Measurements from ENCODE around the gene FJX1. TPM values are rescaled to one million over a fixed set of nuclear protein-coding genes. Genes with fewer than 3 reads are reported as not detected.

Gene FJX1
- total and polyA plus RNA-seq, 2 experiments from 2014 or later, result 1.7 to 4.1 TPM

DNA sequence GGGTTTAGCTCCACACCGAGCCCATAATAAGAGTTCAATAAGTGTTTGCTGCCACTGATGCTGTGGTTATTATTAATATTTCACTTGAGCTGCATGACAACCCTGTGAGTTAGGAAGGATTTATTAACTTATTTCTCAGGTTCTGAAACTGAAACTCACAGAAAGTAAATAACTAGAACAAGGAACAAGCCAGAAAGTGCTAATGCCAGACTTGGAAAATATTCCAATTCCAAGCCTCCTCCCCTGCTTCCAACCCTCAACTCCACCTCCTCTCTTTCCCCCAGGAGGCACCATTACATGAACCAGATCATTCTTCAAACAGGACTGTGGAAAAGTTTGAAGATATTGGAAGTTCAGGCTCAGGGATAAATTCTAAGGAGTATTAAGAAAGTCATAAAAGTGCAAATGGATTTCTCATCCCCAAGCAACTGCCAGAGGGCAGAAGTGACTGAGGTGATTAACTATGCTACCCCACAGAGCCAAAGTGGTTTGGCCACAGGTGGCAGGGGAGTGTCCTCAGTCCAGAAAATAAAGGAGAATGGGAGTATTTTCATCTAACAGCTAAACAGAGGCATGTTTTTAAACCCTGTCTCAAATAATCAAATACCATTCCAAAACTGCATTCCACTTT is 3.2 kb upstream of the FJX1 start:
- H3K27me3 ChIP-seq, result peaks cover 68% of the 10 kb centered on the region
- TF ChIP-seq, protein P1, sequence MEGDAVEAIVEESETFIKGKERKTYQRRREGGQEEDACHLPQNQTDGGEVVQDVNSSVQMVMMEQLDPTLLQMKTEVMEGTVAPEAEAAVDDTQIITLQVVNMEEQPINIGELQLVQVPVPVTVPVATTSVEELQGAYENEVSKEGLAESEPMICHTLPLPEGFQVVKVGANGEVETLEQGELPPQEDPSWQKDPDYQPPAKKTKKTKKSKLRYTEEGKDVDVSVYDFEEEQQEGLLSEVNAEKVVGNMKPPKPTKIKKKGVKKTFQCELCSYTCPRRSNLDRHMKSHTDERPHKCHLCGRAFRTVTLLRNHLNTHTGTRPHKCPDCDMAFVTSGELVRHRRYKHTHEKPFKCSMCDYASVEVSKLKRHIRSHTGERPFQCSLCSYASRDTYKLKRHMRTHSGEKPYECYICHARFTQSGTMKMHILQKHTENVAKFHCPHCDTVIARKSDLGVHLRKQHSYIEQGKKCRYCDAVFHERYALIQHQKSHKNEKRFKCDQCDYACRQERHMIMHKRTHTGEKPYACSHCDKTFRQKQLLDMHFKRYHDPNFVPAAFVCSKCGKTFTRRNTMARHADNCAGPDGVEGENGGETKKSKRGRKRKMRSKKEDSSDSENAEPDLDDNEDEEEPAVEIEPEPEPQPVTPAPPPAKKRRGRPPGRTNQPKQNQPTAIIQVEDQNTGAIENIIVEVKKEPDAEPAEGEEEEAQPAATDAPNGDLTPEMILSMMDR (IDR thresholded peaks at IDR 0.05; ENCODE audit: low read depth, low read length), result no peak
- no peak for DNase-seq (ENCODE audit: low read depth in 1 of 2, low spot score in 1 of 2)
- H3K9me3 ChIP-seq (ENCODE audit: low read depth), result no peaks in the 10 kb centered on the region
- peaks cover 5% of the 10 kb centered on the region for H3K4me1 ChIP-seq (ENCODE audit: low read depth)
- H3K36me3 ChIP-seq, result no peaks in the 10 kb centered on the region
- H3K4me3 ChIP-seq, result no peak overlapping the region
- no peak overlapping the region for H3K27ac ChIP-seq

DNA sequence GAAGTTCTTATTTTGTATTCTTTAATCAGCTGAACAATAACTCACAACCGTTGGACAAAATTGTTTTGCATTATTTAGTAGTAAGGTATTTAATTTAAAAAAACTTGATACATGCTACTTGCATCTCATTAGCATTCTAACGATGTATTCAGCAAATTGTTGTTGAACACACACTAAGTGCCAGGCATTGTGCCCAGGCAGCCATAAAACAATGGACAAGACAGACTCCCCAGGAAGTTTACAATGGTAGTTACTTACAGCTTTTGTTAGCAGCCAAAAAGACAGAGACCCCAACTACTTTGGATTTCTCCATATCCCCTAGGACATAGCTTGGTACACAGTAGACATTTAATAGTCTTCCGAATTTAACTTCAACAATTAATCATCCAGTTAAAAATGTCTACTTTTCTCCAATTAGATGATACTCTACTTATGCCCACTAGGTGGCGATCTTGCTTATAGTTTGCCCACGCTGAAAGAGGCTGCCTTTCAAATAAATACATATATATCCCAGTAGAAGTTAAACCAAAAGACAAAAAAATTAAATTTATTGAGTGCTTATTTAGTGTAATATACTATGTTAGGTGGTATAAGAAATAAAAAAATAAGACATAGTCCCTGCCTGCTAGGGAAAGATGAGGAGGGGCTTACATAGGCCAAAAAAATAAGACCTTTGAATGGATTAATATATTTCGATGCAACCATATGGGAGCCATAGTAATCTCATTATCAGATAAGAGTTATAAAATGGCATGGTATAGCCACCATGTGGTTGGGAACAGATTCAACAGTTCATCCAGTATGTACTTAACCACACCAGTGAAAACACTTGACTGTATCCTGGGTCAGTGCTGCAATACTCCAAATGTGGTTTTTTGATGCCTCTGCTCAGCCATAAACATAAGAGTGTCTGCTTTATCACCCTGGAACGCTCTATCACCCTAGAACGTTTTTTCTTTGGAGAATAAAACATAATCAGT is 2.0 kb upstream of the FJX1 start:
- H3K4me1 ChIP-seq (ENCODE audit: low read depth), result peaks cover 5% of the 10 kb centered on the region
- no peak overlapping the region for H3K4me3 ChIP-seq
- H3K27ac ChIP-seq, result no peak overlapping the region
- TF ChIP-seq, protein P1 (IDR thresholded peaks at IDR 0.05; ENCODE audit: low read depth, low read length), result peak; percentile 67
- H3K36me3 ChIP-seq, result no peaks in the 10 kb centered on the region
- no peaks in the 10 kb centered on the region for H3K9me3 ChIP-seq (ENCODE audit: low read depth)
- H3K27me3 ChIP-seq, result peaks cover 70% of the 10 kb centered on the region
- peak; percentile 73 to 79 for DNase-seq (ENCODE audit: low read depth in 1 of 2, low spot score in 1 of 2)

DNA sequence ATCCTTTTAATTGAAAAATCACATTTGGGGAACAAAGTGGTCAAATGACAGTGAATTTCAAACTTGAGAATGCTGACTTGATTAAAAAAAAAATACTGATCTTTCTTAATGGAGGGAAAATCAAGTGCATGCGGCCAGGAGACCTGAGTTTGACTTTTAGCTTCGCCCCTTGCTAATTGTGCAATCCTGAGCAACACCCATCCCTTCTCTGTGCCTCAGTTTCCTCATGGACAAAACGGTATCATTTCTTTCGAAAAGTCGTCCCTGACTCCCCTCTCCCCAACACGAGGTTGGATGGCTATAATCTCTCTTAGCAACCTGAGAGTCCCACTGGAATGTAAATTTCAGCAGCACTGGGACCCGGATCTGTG is 959 bp upstream of the FJX1 start:
- TF ChIP-seq, protein P1 (IDR thresholded peaks at IDR 0.05; ENCODE audit: low read depth, low read length), result no peak
- no peak overlapping the region for H3K27ac ChIP-seq
- H3K9me3 ChIP-seq (ENCODE audit: low read depth), result no peaks in the 10 kb centered on the region
- H3K27me3 ChIP-seq, result peaks cover 68% of the 10 kb centered on the region
- no peaks in the 10 kb centered on the region for H3K36me3 ChIP-seq
- H3K4me3 ChIP-seq, result no peak overlapping the region
- H3K4me1 ChIP-seq (ENCODE audit: low read depth), result peaks cover 5% of the 10 kb centered on the region
- DNase-seq (ENCODE audit: low read depth in 1 of 2, low spot score in 1 of 2), result no peak

DNA sequence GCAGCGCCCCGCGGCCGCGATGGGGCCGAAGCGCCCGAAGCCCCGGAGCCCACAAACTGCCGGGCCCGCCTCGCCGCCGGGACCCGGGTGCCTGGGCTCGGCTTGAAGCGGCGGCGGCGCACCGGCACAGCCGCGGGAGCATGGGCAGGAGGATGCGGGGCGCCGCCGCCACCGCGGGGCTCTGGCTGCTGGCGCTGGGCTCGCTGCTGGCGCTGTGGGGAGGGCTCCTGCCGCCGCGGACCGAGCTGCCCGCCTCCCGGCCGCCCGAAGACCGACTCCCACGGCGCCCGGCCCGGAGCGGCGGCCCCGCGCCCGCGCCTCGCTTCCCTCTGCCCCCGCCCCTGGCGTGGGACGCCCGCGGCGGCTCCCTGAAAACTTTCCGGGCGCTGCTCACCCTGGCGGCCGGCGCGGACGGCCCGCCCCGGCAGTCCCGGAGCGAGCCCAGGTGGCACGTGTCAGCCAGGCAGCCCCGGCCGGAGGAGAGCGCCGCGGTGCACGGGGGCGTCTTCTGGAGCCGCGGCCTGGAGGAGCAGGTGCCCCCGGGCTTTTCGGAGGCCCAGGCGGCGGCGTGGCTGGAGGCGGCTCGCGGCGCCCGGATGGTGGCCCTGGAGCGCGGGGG is 346 bp downstream of the FJX1 start:
- DNase-seq (ENCODE audit: low read depth in 1 of 2, low spot score in 1 of 2), result peak; percentile 56 to 60
- no peak overlapping the region for H3K27ac ChIP-seq

More for the DNA sequence above, 346 bp downstream of the FJX1 start:
- peak overlapping the region; percentile 37 for H3K4me3 ChIP-seq
- TF ChIP-seq, protein P1 (IDR thresholded peaks at IDR 0.05; ENCODE audit: low read depth, low read length), result no peak
- peaks cover 57% of the 10 kb centered on the region for H3K27me3 ChIP-seq
- H3K36me3 ChIP-seq, result no peaks in the 10 kb centered on the region
- H3K9me3 ChIP-seq (ENCODE audit: low read depth), result no peaks in the 10 kb centered on the region
- peaks cover 5% of the 10 kb centered on the region for H3K4me1 ChIP-seq (ENCODE audit: low read depth)

Data from cardiac muscle cell (in vitro differentiated cells and primary cell).